Mesenchymal stem cell (in vitro differentiated cells and primary cell): Measurements from ENCODE around the gene PAX5.
A peak's percentile ranks its signal among the peaks of the same experiment; 100 is the strongest.

Experiments
- DNase-seq: peaks from one replicate; pipeline ENCODE4 v3.0.0-alpha.2; 2013
- H2AFZ ChIP-seq: one replicate; pipeline ENCODE4 v1.6.1; 2013; ENCODE audit warnings: low read depth, mild to moderate bottlenecking, control low read depth, inconsistent platforms, low read length, moderate library complexity
- H2AK5ac ChIP-seq: 2 replicates; pipeline ENCODE4 v1.6.1; 2013; ENCODE audit warnings: low read length, moderate library complexity, mild to moderate bottlenecking, inconsistent platforms; ENCODE audit not compliant: severe bottlenecking
- H2BK120ac ChIP-seq: one replicate; pipeline ENCODE4 v1.6.1; 2013; ENCODE audit warnings: low read depth, mild to moderate bottlenecking, inconsistent platforms, low read length, moderate library complexity
- H2BK12ac ChIP-seq, 2 experiments: one replicate each; pipeline ENCODE4 v1.6.1; 2013; ENCODE audit warnings: inconsistent platforms in 2 of 2, low read length in 2 of 2, mild to moderate bottlenecking in 2 of 2, moderate library complexity in 2 of 2, control low read depth in 1 of 2
- H2BK15ac ChIP-seq: one replicate; pipeline ENCODE4 v1.6.1; 2013; ENCODE audit warnings: mild to moderate bottlenecking, low read depth, inconsistent platforms; ENCODE audit not compliant: poor library complexity, severe bottlenecking
- H2BK5ac ChIP-seq: 2 replicates; pipeline ENCODE4 v1.6.1; 2013; ENCODE audit warnings: low read depth, mild to moderate bottlenecking, low read length, control low read depth, inconsistent platforms; ENCODE audit not compliant: poor library complexity, severe bottlenecking
- H3K14ac ChIP-seq, 2 experiments: one replicate each; pipeline ENCODE4 v1.6.1; 2013; ENCODE audit warnings: inconsistent platforms in 2 of 2, low read length in 2 of 2, control low read depth in 1 of 2, mild to moderate bottlenecking in 1 of 2, moderate library complexity in 1 of 2
- H3K18ac ChIP-seq, 2 experiments: one replicate each; pipeline ENCODE4 v1.6.1; 2013; ENCODE audit warnings: inconsistent platforms in 2 of 2, low read length in 2 of 2, control low read depth in 1 of 2, low read depth in 1 of 2, mild to moderate bottlenecking in 1 of 2
- H3K23ac ChIP-seq, 2 experiments: one replicate each; pipeline ENCODE4 v1.6.1; 2013; ENCODE audit warnings: inconsistent platforms in 2 of 2, low read length in 2 of 2, mild to moderate bottlenecking in 2 of 2, moderate library complexity in 2 of 2, control low read depth in 1 of 2
- H3K27ac ChIP-seq: 2 replicates; pipeline ENCODE4 v1.5.1; 2013; ENCODE audit warnings: mild to moderate bottlenecking, moderate library complexity, low read length, control low read depth, inconsistent platforms; ENCODE audit not compliant: poor library complexity, severe bottlenecking
- H3K27me3 ChIP-seq, 2 experiments: 2 replicates each; pipeline versions ENCODE4 v1.6.1 to v1.7.0; 2013; ENCODE audit warnings: low read length in 2 of 2, mild to moderate bottlenecking in 2 of 2, moderate library complexity in 2 of 2, control low read depth in 1 of 2, inconsistent platforms in 1 of 2; ENCODE audit not compliant: control insufficient read depth in 1 of 2, insufficient read depth in 1 of 2
- H3K36me3 ChIP-seq, 2 experiments: 2 replicates each; pipeline versions ENCODE4 v1.6.1 to v1.7.0; 2013; ENCODE audit warnings: low read length in 2 of 2, control low read depth in 1 of 2, inconsistent platforms in 1 of 2, low read depth in 1 of 2, mild to moderate bottlenecking in 1 of 2; ENCODE audit not compliant: insufficient read depth in 2 of 2, control insufficient read depth in 1 of 2
- H3K4ac ChIP-seq, 2 experiments: one replicate each; pipeline ENCODE4 v1.6.1; 2013; ENCODE audit warnings: inconsistent platforms in 2 of 2, low read length in 2 of 2, mild to moderate bottlenecking in 2 of 2, moderate library complexity in 2 of 2, control low read depth in 1 of 2, low read depth in 1 of 2
- H3K4me1 ChIP-seq: 2 replicates; pipeline ENCODE4 v1.6.1; 2013; ENCODE audit warnings: low read depth, low read length, control low read depth; ENCODE audit not compliant: control insufficient read depth, insufficient read depth
- H3K4me2 ChIP-seq: 2 replicates; pipeline ENCODE4 v1.6.1; 2013; ENCODE audit warnings: low read length, mild to moderate bottlenecking, inconsistent platforms; ENCODE audit not compliant: poor library complexity, severe bottlenecking
- H3K4me3 ChIP-seq, 2 experiments: 2 replicates each; pipeline versions ENCODE4 v1.5.1 to v1.7.0; 2013; ENCODE audit warnings: low read length in 2 of 2, mild to moderate bottlenecking in 2 of 2, control low read depth in 1 of 2, low read depth in 1 of 2; ENCODE audit not compliant: insufficient read depth in 1 of 2
- H3K79me1 ChIP-seq: replicated peaks from 2 replicates; pipeline ENCODE4 v1.6.1; 2013; ENCODE audit warnings: mild to moderate bottlenecking, control low read depth, low read length, inconsistent platforms; ENCODE audit not compliant: poor library complexity, severe bottlenecking
- H3K9ac ChIP-seq: 2 replicates; pipeline ENCODE4 v1.7.0; 2013; ENCODE audit warnings: mild to moderate bottlenecking, low read length, moderate library complexity
- H3K9me3 ChIP-seq: 2 replicates; pipeline ENCODE4 v1.7.0; 2013; ENCODE audit warnings: mild to moderate bottlenecking, low read length; ENCODE audit not compliant: control insufficient read depth
- H4K8ac ChIP-seq: one replicate; pipeline ENCODE4 v1.6.1; 2013; ENCODE audit warnings: inconsistent platforms, mild to moderate bottlenecking, low read length, moderate library complexity
- H4K91ac ChIP-seq: one replicate; pipeline ENCODE4 v1.6.1; 2013; ENCODE audit warnings: mild to moderate bottlenecking, low read length, inconsistent platforms
- WGBS: methylation state at CpG from one replicate; pipeline ENCODE4 v1.1.7; 2013; ENCODE audit warnings: mixed read lengths; 5-methylcytosine and 5-hydroxymethylcytosine counted together

PAX5 gene

GRCh38 chr9:36867241-36867640 is 166.8 kb downstream of the PAX5 start:
- H3K18ac ChIP-seq, result no peak overlapping the region
- 82% methylated on average over 8 of the region's 8 CpGs for WGBS
- no peak overlapping the region for H2AK5ac ChIP-seq
- no peak overlapping the region for H3K4me2 ChIP-seq
- no peak overlapping the region for H2AFZ ChIP-seq
- no peak overlapping the region for H3K4me3 ChIP-seq
- H3K4me1 ChIP-seq, result peaks cover 5% of the 10 kb centered on the region
- H4K91ac ChIP-seq, result no peak overlapping the region
- DNase-seq, result no peak
- H2BK5ac ChIP-seq, result no peak overlapping the region
- H2BK120ac ChIP-seq, result no peak overlapping the region
- no peak overlapping the region for H3K9ac ChIP-seq
- no peak overlapping the region for H3K14ac ChIP-seq
- H3K27ac ChIP-seq, result no peak overlapping the region
- no peak overlapping the region for H2BK12ac ChIP-seq
- H3K9me3 ChIP-seq, result no peaks in the 10 kb centered on the region
- no peak overlapping the region for H3K4ac ChIP-seq
- H2BK15ac ChIP-seq, result no peak overlapping the region
- no peak overlapping the region for H3K23ac ChIP-seq
- H3K36me3 ChIP-seq, result no peaks in the 10 kb centered on the region
- H3K79me1 ChIP-seq, result no peaks in the 10 kb centered on the region
- H4K8ac ChIP-seq, result no peak overlapping the region
- peaks cover 89 to 91% of the 10 kb centered on the region in 2 experiments for H3K27me3 ChIP-seq

- WGBS, result 87% methylated on average over 7 of the region's 7 CpGs
- Histone ChIP-seq H4K91ac (no peak overlapping the region), H3K36me3 (no peaks in the 10 kb centered on the region), H4K8ac (no peak overlapping the region), H2BK15ac (no peak overlapping the region), H3K27me3 (peaks cover 89 to 90% of the 10 kb centered on the region in 2 experiments), H2BK12ac (no peak overlapping the region), H3K14ac (no peak overlapping the region), H3K27ac (no peak overlapping the region), H3K9ac (no peak overlapping the region), H2AFZ (no peak overlapping the region), H3K18ac (no peak overlapping the region), H3K79me1 (no peaks in the 10 kb centered on the region), H2BK120ac (no peak overlapping the region), H3K4me1 (peaks cover 5% of the 10 kb centered on the region), H2BK5ac (no peak overlapping the region), H3K9me3 (no peaks in the 10 kb centered on the region), H3K4me2 (no peak overlapping the region), H3K23ac (no peak overlapping the region), H3K4ac (no peak overlapping the region), H3K4me3 (no peak overlapping the region), H2AK5ac (no peak overlapping the region)
- no peak for DNase-seq
Observed at GRCh38 chr9:36866840-36867239, 167.2 kb downstream of the PAX5 start.

- H3K4ac ChIP-seq, result no peak overlapping the region
- H3K23ac ChIP-seq, result no peak overlapping the region
- H3K9me3 ChIP-seq, result no peaks in the 10 kb centered on the region
- no peaks in the 10 kb centered on the region for H3K36me3 ChIP-seq
- no peak overlapping the region for H3K27ac ChIP-seq
- no peak for DNase-seq
- no peak overlapping the region for H3K14ac ChIP-seq
- H2BK5ac ChIP-seq, result no peak overlapping the region
- no peak overlapping the region for H2BK120ac ChIP-seq
- 86% methylated on average over 20 of the region's 20 CpGs for WGBS
- no peak overlapping the region for H4K8ac ChIP-seq
- no peak overlapping the region for H4K91ac ChIP-seq
- no peaks in the 10 kb centered on the region for H3K79me1 ChIP-seq
- no peak overlapping the region for H3K9ac ChIP-seq
- no peak overlapping the region for H2BK15ac ChIP-seq
- no peak overlapping the region for H3K18ac ChIP-seq
- peaks cover 3% of the 10 kb centered on the region for H3K4me1 ChIP-seq
- H2AFZ ChIP-seq, result no peak overlapping the region
- H3K4me2 ChIP-seq, result no peak overlapping the region
- no peak overlapping the region for H3K4me3 ChIP-seq
- H2AK5ac ChIP-seq, result no peak overlapping the region
- H2BK12ac ChIP-seq, result no peak overlapping the region
- peaks cover 90% of the 10 kb centered on the region in 2 experiments for H3K27me3 ChIP-seq
Observed at GRCh38 chr9:36865731-36866635, 168.1 kb downstream of the PAX5 start.

- no peak overlapping the region for H3K4me3 ChIP-seq
- no peak for DNase-seq
- H3K9me3 ChIP-seq, result no peaks in the 10 kb centered on the region
- no peaks in the 10 kb centered on the region for H3K79me1 ChIP-seq
- no peak overlapping the region for H2AFZ ChIP-seq
- WGBS, result 57% methylated on average over 20 of the region's 31 CpGs
- no peak overlapping the region for H3K23ac ChIP-seq
- H2BK120ac ChIP-seq, result no peak overlapping the region
- H3K4ac ChIP-seq, result no peak overlapping the region
- H3K18ac ChIP-seq, result no peak overlapping the region
- no peak overlapping the region for H3K9ac ChIP-seq
- peak overlapping the region; percentile 59 for H4K91ac ChIP-seq
- peaks cover 2% of the 10 kb centered on the region for H3K4me1 ChIP-seq
- no peak overlapping the region for H2AK5ac ChIP-seq
- no peak overlapping the region for H3K4me2 ChIP-seq
- H3K36me3 ChIP-seq, result no peaks in the 10 kb centered on the region
- H2BK12ac ChIP-seq, result no peak overlapping the region
- H2BK5ac ChIP-seq, result no peak overlapping the region
- H3K27me3 ChIP-seq, result peaks cover 92% of the 10 kb centered on the region in 2 experiments
- no peak overlapping the region for H3K27ac ChIP-seq
- H2BK15ac ChIP-seq, result no peak overlapping the region
- H4K8ac ChIP-seq, result no peak overlapping the region
- H3K14ac ChIP-seq, result no peak overlapping the region
Observed at GRCh38 chr9:36864491-36865410, 169.3 kb downstream of the PAX5 start.
